ENCODE data around the gene TPPP2.

The TPPP2 gene

DNA sequence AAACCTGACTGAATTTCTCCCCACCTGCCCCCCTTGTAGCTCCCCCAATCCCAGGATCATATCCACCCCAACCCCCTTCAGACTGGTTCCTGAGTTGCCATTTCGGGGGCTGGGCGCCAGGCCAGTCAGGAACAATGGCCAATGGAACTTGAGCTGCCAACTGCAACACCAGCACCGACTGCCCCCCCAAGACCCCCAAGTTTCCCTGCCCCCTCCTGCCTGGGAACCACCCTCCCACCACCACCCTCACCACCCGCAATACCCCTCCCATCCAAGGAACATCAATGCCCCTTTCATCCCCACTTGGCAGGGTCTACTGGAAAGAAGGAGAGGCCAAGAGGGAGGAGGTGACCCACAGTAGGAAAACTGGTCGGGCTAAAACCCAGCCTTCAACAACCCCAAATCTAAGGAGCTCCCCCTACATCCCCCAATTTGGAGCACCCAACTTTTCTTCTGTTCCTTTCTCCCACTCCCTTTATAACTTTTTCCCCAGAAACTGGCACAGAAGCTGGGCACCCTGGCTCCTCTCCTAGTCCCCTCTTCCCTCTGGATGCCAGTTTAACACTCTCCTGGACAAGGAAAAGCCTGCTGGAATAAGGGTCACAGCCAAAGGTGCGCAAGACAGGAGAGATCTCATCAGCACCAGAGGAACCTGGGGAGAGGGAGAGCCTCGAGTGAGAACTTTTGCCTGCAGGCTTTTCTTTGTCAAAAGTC, 3.6 kb upstream of the TPPP2 start:
- Histone ChIP-seq H3K4me1 (ENCODE audit: control insufficient read depth, insufficient read depth, low read depth, low read length) (peaks cover 15% of the 10 kb centered on the region), H3K23ac (ENCODE audit: low read length in 2 of 2) (no peak overlapping the region), H3K79me1 (replicated peaks; ENCODE audit: low read length, poor library complexity, severe bottlenecking) (no peaks in the 10 kb centered on the region), H2BK15ac (ENCODE audit: low read depth, poor library complexity, severe bottlenecking) (no peak overlapping the region), H3K4me3 (ENCODE audit: insufficient read depth in 1 of 2, low read depth in 1 of 2, low read length in 2 of 2) (no peak overlapping the region), H3K9ac (ENCODE audit: low read length) (no peak overlapping the region), H2BK12ac (ENCODE audit: low read length in 2 of 2) (no peak overlapping the region), H3K18ac (ENCODE audit: low read depth in 1 of 2, low read length in 2 of 2) (no peak overlapping the region), H4K8ac (ENCODE audit: low read length) (no peak overlapping the region), H3K4me2 (ENCODE audit: low read length, poor library complexity, severe bottlenecking) (no peak overlapping the region), H3K9me3 (ENCODE audit: control insufficient read depth, low read length) (no peaks in the 10 kb centered on the region), H3K14ac (ENCODE audit: low read length in 2 of 2) (no peak overlapping the region), H3K4ac (ENCODE audit: low read depth in 1 of 2, low read length in 2 of 2) (no peak overlapping the region), H3K27me3 (ENCODE audit: control insufficient read depth in 1 of 2, insufficient read depth in 1 of 2, low read length in 2 of 2) (peaks cover 55 to 59% of the 10 kb centered on the region in 2 experiments), H4K91ac (ENCODE audit: low read length) (no peak overlapping the region), H2BK5ac (ENCODE audit: low read depth, low read length, poor library complexity, severe bottlenecking) (no peak overlapping the region), H3K36me3 (ENCODE audit: control insufficient read depth in 1 of 2, insufficient read depth in 2 of 2, low read depth in 1 of 2, low read length in 2 of 2) (peaks cover 0 to 2% of the 10 kb centered on the region in 2 experiments), H2BK120ac (ENCODE audit: low read depth, low read length) (no peak overlapping the region), H3K27ac (ENCODE audit: low read length, poor library complexity, severe bottlenecking) (no peak overlapping the region), H2AK5ac (ENCODE audit: low read length, severe bottlenecking) (no peak overlapping the region), H2AFZ (ENCODE audit: low read depth, low read length) (no peak overlapping the region)
- WGBS, result 74% methylated on average over 7 of the region's 7 CpGs
- no peak for DNase-seq

- H3K4me2 ChIP-seq (ENCODE audit: low read length, poor library complexity, severe bottlenecking), result no peak overlapping the region
- H3K23ac ChIP-seq (ENCODE audit: low read length in 2 of 2), result no peak overlapping the region
- H4K8ac ChIP-seq (ENCODE audit: low read length), result no peak overlapping the region
- H3K79me1 ChIP-seq (replicated peaks; ENCODE audit: low read length, poor library complexity, severe bottlenecking), result no peaks in the 10 kb centered on the region
- H2AK5ac ChIP-seq (ENCODE audit: low read length, severe bottlenecking), result no peak overlapping the region
- H2BK15ac ChIP-seq (ENCODE audit: low read depth, poor library complexity, severe bottlenecking), result no peak overlapping the region
- H3K9me3 ChIP-seq (ENCODE audit: control insufficient read depth, low read length), result no peaks in the 10 kb centered on the region
- peaks cover 55 to 59% of the 10 kb centered on the region in 2 experiments for H3K27me3 ChIP-seq (ENCODE audit: control insufficient read depth in 1 of 2, insufficient read depth in 1 of 2, low read length in 2 of 2)
- no peak overlapping the region for H3K9ac ChIP-seq (ENCODE audit: low read length)
- H3K14ac ChIP-seq (ENCODE audit: low read length in 2 of 2), result no peak overlapping the region
- H3K18ac ChIP-seq (ENCODE audit: low read depth in 1 of 2, low read length in 2 of 2), result no peak overlapping the region
- H2BK12ac ChIP-seq (ENCODE audit: low read length in 2 of 2), result no peak overlapping the region
- no peak overlapping the region for H3K4me3 ChIP-seq (ENCODE audit: insufficient read depth in 1 of 2, low read depth in 1 of 2, low read length in 2 of 2)
- no peak overlapping the region for H3K4ac ChIP-seq (ENCODE audit: low read depth in 1 of 2, low read length in 2 of 2)
- no peak overlapping the region for H2BK5ac ChIP-seq (ENCODE audit: low read depth, low read length, poor library complexity, severe bottlenecking)
- no peak for DNase-seq
- peaks cover 15% of the 10 kb centered on the region for H3K4me1 ChIP-seq (ENCODE audit: control insufficient read depth, insufficient read depth, low read depth, low read length)
- H2AFZ ChIP-seq (ENCODE audit: low read depth, low read length), result no peak overlapping the region
- H3K36me3 ChIP-seq (ENCODE audit: control insufficient read depth in 1 of 2, insufficient read depth in 2 of 2, low read depth in 1 of 2, low read length in 2 of 2), result peaks cover 0 to 2% of the 10 kb centered on the region in 2 experiments
- 41% methylated on average over 3 of the region's 3 CpGs for WGBS
- no peak overlapping the region for H3K27ac ChIP-seq (ENCODE audit: low read length, poor library complexity, severe bottlenecking)
- H2BK120ac ChIP-seq (ENCODE audit: low read depth, low read length), result no peak overlapping the region
- no peak overlapping the region for H4K91ac ChIP-seq (ENCODE audit: low read length)
These were observed 3.1 kb upstream of the TPPP2 start for GRCh38 chr14:21026988-21027315.

DNA sequence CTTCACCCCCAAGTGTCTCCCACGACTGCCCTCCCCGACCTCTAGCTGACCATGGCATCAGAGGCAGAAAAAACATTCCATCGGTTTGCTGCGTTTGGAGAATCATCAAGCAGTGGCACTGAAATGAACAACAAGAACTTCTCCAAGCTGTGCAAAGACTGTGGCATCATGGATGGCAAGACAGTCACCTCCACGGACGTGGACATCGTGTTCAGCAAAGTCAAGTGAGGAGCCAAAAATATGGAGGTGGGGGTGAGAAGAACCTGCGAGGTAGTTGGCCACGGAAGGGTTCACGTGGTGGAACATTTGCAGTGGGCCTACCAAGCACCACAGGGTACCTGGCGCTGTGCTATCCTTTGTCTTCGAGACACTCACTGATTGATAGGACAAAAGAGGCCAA, 514 bp downstream of the TPPP2 start:
- peaks cover 5% of the 10 kb centered on the region for H3K4me1 ChIP-seq (ENCODE audit: control insufficient read depth, insufficient read depth, low read depth, low read length)
- no peak overlapping the region for H3K9ac ChIP-seq (ENCODE audit: low read length)
- no peak overlapping the region for H2BK120ac ChIP-seq (ENCODE audit: low read depth, low read length)
- no peak overlapping the region for H3K4me2 ChIP-seq (ENCODE audit: low read length, poor library complexity, severe bottlenecking)
- no peak overlapping the region for H2BK5ac ChIP-seq (ENCODE audit: low read depth, low read length, poor library complexity, severe bottlenecking)
- no peak overlapping the region for H3K23ac ChIP-seq (ENCODE audit: low read length in 2 of 2)
- H3K18ac ChIP-seq (ENCODE audit: low read depth in 1 of 2, low read length in 2 of 2), result no peak overlapping the region
- peaks cover 45 to 62% of the 10 kb centered on the region in 2 experiments for H3K27me3 ChIP-seq (ENCODE audit: control insufficient read depth in 1 of 2, insufficient read depth in 1 of 2, low read length in 2 of 2)
- WGBS, result 85% methylated on average over 12 of the region's 12 CpGs
- H3K9me3 ChIP-seq (ENCODE audit: control insufficient read depth, low read length), result no peaks in the 10 kb centered on the region
- no peak overlapping the region for H2BK15ac ChIP-seq (ENCODE audit: low read depth, poor library complexity, severe bottlenecking)
- no peak for DNase-seq
- H4K91ac ChIP-seq (ENCODE audit: low read length), result no peak overlapping the region
- H4K8ac ChIP-seq (ENCODE audit: low read length), result no peak overlapping the region
- no peak overlapping the region for H3K14ac ChIP-seq (ENCODE audit: low read length in 2 of 2)
- H3K27ac ChIP-seq (ENCODE audit: low read length, poor library complexity, severe bottlenecking), result no peak overlapping the region
- no peak overlapping the region for H3K4ac ChIP-seq (ENCODE audit: low read depth in 1 of 2, low read length in 2 of 2)
- H3K4me3 ChIP-seq (ENCODE audit: insufficient read depth in 1 of 2, low read depth in 1 of 2, low read length in 2 of 2), result no peak overlapping the region
- H3K36me3 ChIP-seq (ENCODE audit: control insufficient read depth in 1 of 2, insufficient read depth in 2 of 2, low read depth in 1 of 2, low read length in 2 of 2), result no peaks in the 10 kb centered on the region
- no peak overlapping the region for H2AK5ac ChIP-seq (ENCODE audit: low read length, severe bottlenecking)
- H2BK12ac ChIP-seq (ENCODE audit: low read length in 2 of 2), result no peak overlapping the region
- no peaks in the 10 kb centered on the region for H3K79me1 ChIP-seq (replicated peaks; ENCODE audit: low read length, poor library complexity, severe bottlenecking)
- no peak overlapping the region for H2AFZ ChIP-seq (ENCODE audit: low read depth, low read length)

DNA sequence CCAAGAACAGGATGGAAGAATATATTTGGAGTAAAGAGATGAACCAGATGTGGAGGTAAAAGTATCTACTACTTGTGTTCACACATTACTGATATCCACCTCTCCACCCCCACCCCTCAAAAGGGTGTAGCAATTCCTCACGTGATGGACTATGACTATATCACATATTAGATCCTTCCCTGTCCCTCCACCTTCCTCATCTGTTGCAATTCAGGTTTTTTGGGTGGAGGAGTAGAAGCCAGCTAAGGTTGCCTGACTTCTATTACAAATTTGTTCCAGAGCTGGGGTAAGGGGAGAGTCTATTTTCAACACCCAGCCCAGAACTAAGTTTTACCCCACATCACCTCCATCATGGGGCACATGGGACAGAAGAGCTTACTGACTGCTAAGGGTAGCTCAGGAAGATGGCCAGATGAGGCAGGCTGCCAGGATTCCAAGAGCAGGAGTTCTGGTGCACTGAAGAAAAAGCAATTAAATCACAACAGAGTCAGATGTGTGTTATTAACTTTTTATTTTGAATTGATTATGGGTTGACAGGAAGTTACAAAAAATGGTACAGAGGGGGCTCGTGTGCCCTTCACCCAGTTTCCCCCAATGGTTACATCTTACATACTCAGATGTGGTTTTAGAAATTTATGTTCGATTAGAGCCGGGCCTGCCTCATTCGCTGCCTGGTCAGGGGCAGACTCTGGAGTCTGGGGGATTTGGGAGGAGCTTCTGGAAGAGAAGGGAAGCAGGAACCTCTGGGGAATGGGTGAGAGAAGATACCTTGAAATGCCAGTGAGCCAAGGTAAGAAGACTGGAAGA, 2.5 kb downstream of the TPPP2 start:
- H3K4ac ChIP-seq (ENCODE audit: low read depth in 1 of 2, low read length in 2 of 2), result no peak overlapping the region
- H2BK5ac ChIP-seq (ENCODE audit: low read depth, low read length, poor library complexity, severe bottlenecking), result no peak overlapping the region
- H3K23ac ChIP-seq (ENCODE audit: low read length in 2 of 2), result no peak overlapping the region
- no peak overlapping the region for H4K91ac ChIP-seq (ENCODE audit: low read length)
- H2BK120ac ChIP-seq (ENCODE audit: low read depth, low read length), result no peak overlapping the region
- no peaks in the 10 kb centered on the region for H3K36me3 ChIP-seq (ENCODE audit: control insufficient read depth in 1 of 2, insufficient read depth in 2 of 2, low read depth in 1 of 2, low read length in 2 of 2)
- H3K9ac ChIP-seq (ENCODE audit: low read length), result no peak overlapping the region
- H3K4me3 ChIP-seq (ENCODE audit: insufficient read depth in 1 of 2, low read depth in 1 of 2, low read length in 2 of 2), result no peak overlapping the region
- H3K27me3 ChIP-seq (ENCODE audit: control insufficient read depth in 1 of 2, insufficient read depth in 1 of 2, low read length in 2 of 2), result peaks cover 36 to 62% of the 10 kb centered on the region in 2 experiments
- no peak overlapping the region for H3K18ac ChIP-seq (ENCODE audit: low read depth in 1 of 2, low read length in 2 of 2)
- H2BK12ac ChIP-seq (ENCODE audit: low read length in 2 of 2), result no peak overlapping the region
- no peak overlapping the region for H3K14ac ChIP-seq (ENCODE audit: low read length in 2 of 2)
- no peak for DNase-seq
- H3K4me2 ChIP-seq (ENCODE audit: low read length, poor library complexity, severe bottlenecking), result no peak overlapping the region
- 56% methylated on average over 5 of the region's 5 CpGs for WGBS
- H3K27ac ChIP-seq (ENCODE audit: low read length, poor library complexity, severe bottlenecking), result no peak overlapping the region
- H2AK5ac ChIP-seq (ENCODE audit: low read length, severe bottlenecking), result no peak overlapping the region
- H3K79me1 ChIP-seq (replicated peaks; ENCODE audit: low read length, poor library complexity, severe bottlenecking), result no peaks in the 10 kb centered on the region
- H2BK15ac ChIP-seq (ENCODE audit: low read depth, poor library complexity, severe bottlenecking), result no peak overlapping the region
- no peaks in the 10 kb centered on the region for H3K9me3 ChIP-seq (ENCODE audit: control insufficient read depth, low read length)
- H4K8ac ChIP-seq (ENCODE audit: low read length), result no peak overlapping the region
- no peak overlapping the region for H2AFZ ChIP-seq (ENCODE audit: low read depth, low read length)
- H3K4me1 ChIP-seq (ENCODE audit: control insufficient read depth, insufficient read depth, low read depth, low read length), result no peaks in the 10 kb centered on the region

Data from mesenchymal stem cell (in vitro differentiated cells and primary cell).